Loucy (cell line): ENCODE results near the gene LRRTM1.

Experiments used
- H2AFZ ChIP-seq: fragments of 200-600 bp; sonication (generic); 2 replicates; pipeline ENCODE4 v1.6.0; 2016; ENCODE audit warnings: antibody characterized with exemption, mild to moderate bottlenecking, low read length, moderate library complexity
- H3F3A ChIP-seq: fragments of 200-600 bp; 2 replicates; pipeline ENCODE4 v1.6.0; 2016; ENCODE audit warnings: antibody characterized with exemption, low read depth, mild to moderate bottlenecking
- H3K27me3 ChIP-seq: fragments of 200-600 bp; sonication (generic); 2 replicates; pipeline ENCODE4 v1.6.1; 2014; ENCODE audit warnings: low read length, mild to moderate bottlenecking; ENCODE audit not compliant: insufficient read depth, poor library complexity, severe bottlenecking
- H3K36me3 ChIP-seq: fragments of 200-600 bp; sonication (generic); 2 replicates; pipeline ENCODE4 v1.6.1; 2016; ENCODE audit warnings: low read length; ENCODE audit not compliant: insufficient read depth
- H3K4me1 ChIP-seq: fragments of 200-600 bp; sonication (generic); 2 replicates; pipeline ENCODE4 v1.5.1; 2014; ENCODE audit warnings: low read length, mild to moderate bottlenecking; ENCODE audit not compliant: insufficient read depth, poor library complexity, severe bottlenecking
- H3K4me2 ChIP-seq: fragments of 200-600 bp; sonication (generic); 2 replicates; pipeline ENCODE4 v1.6.0; 2014; ENCODE audit warnings: antibody characterized with exemption, low read length, low read depth, mild to moderate bottlenecking; ENCODE audit not compliant: poor library complexity, severe bottlenecking
- H3K4me3 ChIP-seq: fragments of 200-600 bp; sonication (generic); 2 replicates; pipeline ENCODE4 v1.5.1; 2014; ENCODE audit warnings: low read length, mild to moderate bottlenecking, mixed read lengths; ENCODE audit not compliant: poor library complexity, severe bottlenecking
- H3K79me2 ChIP-seq: fragments of 200-600 bp; sonication (generic); 2 replicates; pipeline ENCODE4 v1.6.1; 2014; ENCODE audit warnings: low read length; ENCODE audit not compliant: insufficient read depth
- H3K9ac ChIP-seq: fragments of 200-600 bp; sonication (generic); 2 replicates; pipeline ENCODE4 v1.6.0; 2014; ENCODE audit warnings: mild to moderate bottlenecking, low read depth, low read length, moderate library complexity; ENCODE audit not compliant: poor library complexity, severe bottlenecking
- H3K9me2 ChIP-seq: fragments of 200-600 bp; sonication (generic); replicated peaks from 2 replicates; pipeline ENCODE4 v1.6.1; 2016; ENCODE audit warnings: low read depth, low read length, mixed read lengths
- H3K9me3 ChIP-seq: fragments of 200-600 bp; sonication (generic); 2 replicates; pipeline ENCODE4 v1.6.1; 2014; ENCODE audit warnings: mild to moderate bottlenecking, antibody characterized with exemption, low read length, low read depth; ENCODE audit not compliant: insufficient read depth
- H4K20me1 ChIP-seq: fragments of 200-600 bp; sonication (generic); 2 replicates; pipeline ENCODE4 v1.6.0; 2014; ENCODE audit warnings: antibody characterized with exemption, low read length, mild to moderate bottlenecking; ENCODE audit not compliant: insufficient read depth, poor library complexity, severe bottlenecking
- CTCF ChIP-seq: fragments of 200-600 bp; sonication (generic); conservative IDR thresholded peaks from 2 replicates; pipeline ENCODE4 v1.5.1; 2014; ENCODE audit warnings: mild to moderate bottlenecking, antibody characterized with exemption, low read length
- EZH2phosphoT487 ChIP-seq: fragments of 200-600 bp; IDR thresholded peaks from 2 replicates; pipeline ENCODE4 v1.6.1; 2018; ENCODE audit warnings: antibody characterized with exemption, mild to moderate bottlenecking, moderate library complexity, borderline replicate concordance

The LRRTM1 gene

DNA sequence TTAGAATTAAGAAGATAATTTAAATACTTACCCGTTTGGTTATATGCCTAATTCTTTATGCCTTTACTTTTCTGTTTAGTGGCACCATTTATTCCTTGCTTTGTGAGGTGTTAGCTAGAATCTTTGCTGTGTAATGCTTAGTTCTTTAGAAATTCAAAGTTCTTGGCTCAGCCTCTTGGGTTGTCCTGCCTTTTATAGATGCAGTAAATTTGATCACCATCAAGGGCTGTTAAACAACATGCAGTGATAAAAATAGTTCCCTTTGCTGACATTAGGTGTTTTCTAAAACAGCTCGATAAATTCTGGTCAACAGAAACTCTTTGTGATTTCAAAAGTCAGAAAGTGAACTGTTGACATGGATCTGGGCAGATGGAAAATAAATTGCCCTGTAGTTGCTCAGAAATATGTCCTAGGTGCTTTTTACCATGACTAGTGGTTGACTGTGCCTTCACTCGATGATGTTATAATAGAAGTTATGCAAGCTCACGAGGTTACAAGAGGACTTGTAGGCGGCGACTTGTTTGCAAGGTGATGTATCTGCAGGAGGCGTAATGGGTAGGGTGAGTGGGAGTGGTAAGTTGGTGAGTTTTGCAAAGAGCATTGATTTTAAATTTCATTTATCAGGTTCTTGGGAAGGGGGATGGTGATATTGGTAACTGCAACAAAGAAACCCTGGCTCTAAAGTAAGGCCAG is 52.1 kb downstream of the LRRTM1 start:
- H3K4me1 ChIP-seq = no peaks in the 10 kb centered on the region
- H3K4me2 ChIP-seq = no peak overlapping the region

More for the DNA sequence above, 52.1 kb downstream of the LRRTM1 start:
- Histone ChIP-seq H4K20me1 (no peaks in the 10 kb centered on the region), H3K27me3 (no peaks in the 10 kb centered on the region), H3K4me3 (no peak overlapping the region), H3K9me2 (no peaks in the 10 kb centered on the region), H2AFZ (no peak overlapping the region), H3K36me3 (no peaks in the 10 kb centered on the region), H3K9me3 (no peaks in the 10 kb centered on the region), H3F3A (no peaks in the 10 kb centered on the region), H3K79me2 (no peaks in the 10 kb centered on the region), H3K9ac (no peak overlapping the region)
- TF ChIP-seq EZH2phosphoT487 (no peak), CTCF (no peak)
